Measurements from ENCODE around the gene DPEP2NB.
"Not testable (repeated sequence)": the region's sequence is repeated elsewhere in the genome, so short reads cannot be mapped to it uniquely, and the experiment has no call there.

The DPEP2NB gene, protein sequence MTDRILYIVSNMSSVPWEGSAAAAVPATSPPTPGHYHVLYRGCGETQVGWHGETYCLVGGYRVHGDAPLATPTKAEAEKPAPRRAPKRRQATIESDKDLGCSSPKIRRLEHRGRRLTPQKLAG

DNA sequence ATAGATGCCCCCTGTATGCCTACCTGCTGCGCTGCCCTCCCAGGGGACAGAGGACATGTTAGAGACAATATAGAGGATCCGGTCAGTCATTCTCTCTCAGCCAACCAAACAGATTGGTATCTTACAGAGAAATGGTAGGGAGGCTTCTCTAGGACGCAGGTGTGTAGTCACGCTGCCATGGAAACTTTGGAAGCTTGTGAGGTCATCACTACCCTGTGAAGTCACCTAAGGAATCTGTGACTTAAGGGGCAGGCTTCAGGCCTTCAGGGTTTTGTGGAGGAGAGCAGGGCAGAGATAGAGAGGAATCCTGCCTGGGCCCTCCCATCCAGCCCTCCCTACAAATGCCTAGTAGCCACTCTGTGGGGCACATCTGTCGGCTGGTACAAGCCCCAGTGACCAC is at the start of gene DPEP2NB:
TSS of gene DPEP2NB (minus strand) at position 231 of the 400 bp plus-strand sequence. CDS start at position 90, 141 bp downstream.
- no peak for DNase-seq (ENCODE audit: low read depth)

DNA sequence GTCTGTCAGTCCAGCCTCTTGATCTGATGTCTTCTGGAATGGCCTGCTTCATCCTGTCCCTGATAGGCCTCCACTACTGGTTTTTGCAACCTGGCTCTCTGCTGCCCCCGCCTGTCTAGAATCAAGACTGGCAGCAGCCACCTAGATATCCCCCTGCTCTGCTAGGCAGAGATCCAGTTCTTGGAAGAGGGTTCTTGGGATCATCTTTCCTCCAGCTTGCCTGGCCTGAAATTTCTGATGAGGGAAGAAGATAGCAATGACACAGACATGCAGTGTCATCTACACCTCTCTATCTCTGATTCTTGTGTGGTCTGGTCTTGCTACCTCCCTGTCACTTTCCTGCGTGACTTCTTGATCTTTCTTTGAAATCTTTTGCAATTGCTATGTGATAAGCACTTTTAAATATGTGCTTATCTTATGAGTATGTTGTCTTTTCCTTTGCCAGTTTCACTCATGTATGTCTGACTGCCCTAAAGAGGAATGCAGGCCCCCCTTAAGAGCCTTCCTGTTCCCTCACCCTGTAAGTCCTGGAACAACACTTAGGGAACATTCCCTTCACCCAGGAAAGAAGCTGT is 49.2 kb upstream of the DPEP2NB start:
- peak; percentile 95 for DNase-seq (ENCODE audit: low read depth)

GRCh38 chr16:68062910-68063393 is 47.2 kb upstream of the DPEP2NB start:
- no peak for DNase-seq (ENCODE audit: low read depth)

DNA sequence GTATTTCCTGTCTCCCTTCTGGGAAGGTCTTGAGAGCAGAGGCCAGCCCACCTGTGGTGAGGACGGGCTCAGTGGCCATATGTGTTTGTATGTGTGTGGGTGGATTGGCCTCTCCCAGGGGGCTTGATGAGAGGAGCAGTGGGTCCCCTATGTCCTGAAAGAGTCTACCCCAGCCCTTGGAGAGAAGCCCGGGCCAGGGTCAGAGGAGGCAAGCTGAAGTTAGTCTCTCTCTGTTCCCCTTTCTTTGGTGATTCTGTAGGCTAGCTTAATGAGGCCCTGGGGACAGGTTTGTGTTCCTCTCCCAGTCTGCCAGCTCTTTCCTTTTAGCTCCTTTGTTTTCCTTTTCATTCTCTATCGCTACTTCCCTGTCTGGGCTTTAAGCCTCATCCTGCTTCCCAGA is 45.7 kb upstream of the DPEP2NB start:
- DNase-seq (ENCODE audit: low read depth) = no peak

DNA sequence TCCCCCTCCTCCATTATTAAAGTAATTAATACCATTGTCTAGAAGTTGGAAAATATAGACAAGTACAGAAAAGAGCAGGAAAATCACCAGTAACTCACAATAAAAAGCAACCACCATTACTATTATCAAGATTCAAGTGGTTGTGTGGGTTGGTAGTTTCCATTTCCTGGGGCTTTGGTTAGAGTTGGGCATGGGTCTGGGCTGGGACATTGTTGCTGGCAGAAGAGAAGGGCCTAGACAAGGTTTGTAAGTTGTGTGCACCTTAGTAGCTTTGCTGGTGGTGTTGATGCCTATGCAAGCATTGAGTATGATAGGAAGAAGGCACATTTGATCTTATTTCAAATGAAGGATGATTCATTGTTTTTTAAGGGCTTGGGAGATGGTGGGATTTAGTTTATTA is 44.1 kb upstream of the DPEP2NB start:
- no peak for DNase-seq (ENCODE audit: low read depth)

- no peak for DNase-seq (ENCODE audit: low read depth)
These were observed 39.7 kb upstream of the DPEP2NB start for GRCh38 chr16:68055395-68055794.

GRCh38 chr16:68049449-68049848 is 33.7 kb upstream of the DPEP2NB start:
- no peak for DNase-seq (ENCODE audit: low read depth)

- DNase-seq (ENCODE audit: low read depth) = no peak
These were observed 32.3 kb upstream of the DPEP2NB start for GRCh38 chr16:68047987-68048386.

DNA sequence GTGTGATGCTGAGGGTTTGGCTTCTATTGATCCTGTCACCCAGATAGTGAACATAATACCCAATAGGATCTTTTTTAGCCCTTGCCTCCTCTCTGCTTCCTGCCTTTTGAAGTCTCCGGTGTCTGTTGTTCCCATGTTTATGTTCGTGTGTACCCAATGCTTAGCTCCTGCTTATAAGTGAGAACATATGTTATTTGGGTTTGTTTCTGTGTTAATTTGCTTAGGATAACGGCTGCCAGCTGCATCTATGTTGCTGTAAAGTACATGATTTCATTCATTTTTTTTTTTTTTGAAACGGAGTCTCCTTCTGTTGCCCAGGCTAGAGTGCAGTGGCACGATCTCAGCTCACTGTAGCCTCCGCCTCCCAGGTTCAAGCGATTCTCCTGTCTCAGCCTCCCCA is 30.4 kb upstream of the DPEP2NB start:
- no peak for DNase-seq (ENCODE audit: low read depth)

GRCh38 chr16:68041783-68042182 is 26.1 kb upstream of the DPEP2NB start:
- no peak for DNase-seq (ENCODE audit: low read depth)

DNA sequence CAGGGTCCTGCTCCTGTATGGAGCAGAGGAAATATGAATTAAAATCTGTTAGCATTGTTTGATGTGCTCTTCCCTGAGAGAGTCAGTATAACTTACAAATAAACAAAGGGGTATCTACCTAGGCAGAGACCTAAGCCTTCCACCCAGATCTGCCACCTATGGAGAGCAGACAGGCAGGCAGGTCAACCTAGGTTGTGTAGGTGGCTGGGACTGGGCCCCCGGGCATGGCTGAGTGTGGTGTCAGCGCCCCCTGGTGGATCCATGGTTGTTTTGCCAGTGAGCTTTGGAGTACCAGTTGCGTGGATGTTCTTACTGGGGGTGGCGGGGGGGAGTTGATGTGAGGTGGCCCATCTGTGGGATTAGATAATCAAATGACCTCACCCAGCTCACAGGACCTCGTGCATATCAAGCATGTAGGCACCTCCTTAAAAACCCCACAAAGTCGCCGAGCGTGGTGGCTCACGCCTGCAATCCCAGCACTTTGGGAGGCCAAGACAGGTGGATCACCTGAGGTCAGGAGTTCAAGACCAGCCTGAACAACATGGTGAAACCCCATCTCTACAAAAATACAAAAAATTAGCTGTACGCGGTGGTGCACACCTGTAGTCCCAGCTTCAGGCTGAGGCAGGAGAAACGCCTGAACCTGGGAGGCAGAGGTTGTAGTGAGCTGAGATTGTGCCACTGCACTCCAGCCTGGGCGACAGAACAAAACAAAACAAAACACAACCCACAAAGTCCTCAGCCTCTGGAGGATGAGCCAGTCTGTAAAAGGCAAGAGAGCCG is 25.0 kb upstream of the DPEP2NB start:
- peak; percentile 34 for DNase-seq (ENCODE audit: low read depth)

- no peak for DNase-seq (ENCODE audit: low read depth)
These were observed 22.3 kb upstream of the DPEP2NB start for GRCh38 chr16:68037841-68038597.

DNA sequence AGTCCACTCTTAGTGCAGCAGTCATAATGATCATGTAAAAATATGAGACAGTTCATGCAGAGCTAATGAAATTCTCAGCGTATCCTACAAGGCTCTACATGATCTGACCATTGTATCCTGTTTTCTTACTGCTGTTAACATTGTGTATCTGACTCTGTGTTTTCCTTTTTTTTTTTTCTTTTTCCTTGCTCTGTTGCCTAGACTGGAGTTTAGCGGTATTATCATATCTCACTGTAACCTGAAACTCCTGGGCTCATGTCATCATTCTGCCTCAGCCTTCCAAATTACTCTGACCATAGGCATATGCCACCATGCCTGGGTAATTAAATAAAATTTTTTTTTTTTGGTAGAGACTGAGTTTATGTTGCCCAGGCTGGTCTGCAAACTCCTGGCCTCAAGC is 19.5 kb upstream of the DPEP2NB start:
- DNase-seq (ENCODE audit: low read depth) = no peak

- no peak for DNase-seq (ENCODE audit: low read depth)
These were observed 17.4 kb upstream of the DPEP2NB start for GRCh38 chr16:68033101-68033500.

- peak; percentile 31 for DNase-seq (ENCODE audit: low read depth)
These were observed 16.2 kb upstream of the DPEP2NB start for GRCh38 chr16:68031951-68032350.

DNA sequence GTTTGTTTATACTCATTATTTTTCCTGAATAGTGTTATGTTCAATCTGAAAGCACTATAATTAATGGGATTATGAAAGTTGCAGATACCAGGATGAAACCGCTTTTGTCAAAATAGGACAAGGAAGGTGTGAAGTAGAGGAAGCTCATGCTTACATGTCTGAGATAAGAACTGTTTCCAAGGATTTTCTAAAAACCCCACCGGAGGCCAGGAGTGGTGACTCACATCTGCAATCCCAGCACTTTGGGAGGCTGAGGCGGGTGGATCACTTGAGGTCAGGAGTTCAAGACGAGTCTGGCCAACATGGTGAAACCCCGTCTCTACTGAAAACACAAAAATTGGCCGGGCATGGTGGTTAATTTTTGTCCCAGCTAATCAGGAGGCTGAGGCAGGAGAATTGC is 14.4 kb upstream of the DPEP2NB start:
- DNase-seq (ENCODE audit: low read depth) = not testable (repeated sequence)

GRCh38 chr16:68028996-68029395 is 13.3 kb upstream of the DPEP2NB start:
- DNase-seq (ENCODE audit: low read depth) = no peak

GRCh38 chr16:68022728-68023537 is 7.2 kb upstream of the DPEP2NB start, which contains the start of the genes DDX28 and DUS2:
Gene DDX28, minus strand, starts transcription at chr16:68023232. Its CDS starts 30 bp downstream, at chr16:68023202.
Gene DUS2, plus strand, starts transcription at chr16:68023284. Its CDS starts 14,740 bp downstream, at chr16:68038024.
- DNase-seq (ENCODE audit: low read depth) = peak; percentile 91

DNA sequence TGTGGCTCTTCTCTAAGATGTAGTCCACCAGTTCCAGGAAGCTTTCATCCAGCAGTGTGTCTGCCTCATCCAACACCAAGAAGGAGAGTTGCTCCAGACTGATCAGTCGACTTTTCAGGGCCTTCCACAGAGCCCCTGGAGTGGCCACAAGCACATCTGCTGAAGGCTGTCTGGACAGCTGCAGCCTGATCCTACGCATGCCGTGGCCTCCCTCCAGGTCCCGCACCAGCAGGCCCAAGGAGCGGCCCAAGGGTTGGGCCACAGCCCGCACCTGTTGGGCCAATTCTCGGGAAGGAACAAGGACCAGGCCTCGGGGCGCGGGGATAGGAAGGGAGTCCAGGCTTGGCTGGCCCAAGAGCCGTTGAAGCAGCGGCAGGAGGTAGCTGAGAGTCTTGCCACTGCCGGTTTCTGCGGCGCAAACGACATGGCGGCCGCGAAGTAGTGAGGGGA is 6.6 kb upstream of the DPEP2NB start:
- DNase-seq (ENCODE audit: low read depth) = no peak

DNA sequence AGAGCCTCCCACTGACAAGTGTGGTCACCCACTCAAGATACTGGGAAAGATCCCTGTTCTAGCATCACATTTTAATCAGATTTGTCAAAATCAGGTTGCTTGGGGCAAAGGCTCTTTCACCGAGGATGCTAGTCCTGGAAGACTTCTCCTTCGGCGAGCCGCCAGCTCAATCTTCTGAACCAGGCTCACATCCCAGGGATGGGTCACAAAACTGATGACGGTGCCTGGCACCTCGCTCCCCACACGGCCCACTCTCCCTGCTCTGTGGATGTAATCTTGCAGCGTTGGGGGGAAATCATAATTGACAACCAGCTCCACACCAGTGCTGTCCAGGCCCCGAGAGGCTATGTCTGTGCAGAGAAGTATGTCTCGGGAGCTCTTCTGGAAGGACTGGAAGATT is 5.8 kb upstream of the DPEP2NB start:
- no peak for DNase-seq (ENCODE audit: low read depth)

GRCh38 chr16:68019167-68019680 is 3.5 kb upstream of the DPEP2NB start:
- no peak for DNase-seq (ENCODE audit: low read depth)
